ENCODE data around the gene KCNH2. TPM values are rescaled to one million over a fixed set of nuclear protein-coding genes. Genes with fewer than 3 reads are reported as not detected.
"Not testable (repeated sequence)": the region's sequence is repeated elsewhere in the genome, so short reads cannot be mapped to it uniquely, and the experiment has no call there.

The KCNH2 gene, protein sequence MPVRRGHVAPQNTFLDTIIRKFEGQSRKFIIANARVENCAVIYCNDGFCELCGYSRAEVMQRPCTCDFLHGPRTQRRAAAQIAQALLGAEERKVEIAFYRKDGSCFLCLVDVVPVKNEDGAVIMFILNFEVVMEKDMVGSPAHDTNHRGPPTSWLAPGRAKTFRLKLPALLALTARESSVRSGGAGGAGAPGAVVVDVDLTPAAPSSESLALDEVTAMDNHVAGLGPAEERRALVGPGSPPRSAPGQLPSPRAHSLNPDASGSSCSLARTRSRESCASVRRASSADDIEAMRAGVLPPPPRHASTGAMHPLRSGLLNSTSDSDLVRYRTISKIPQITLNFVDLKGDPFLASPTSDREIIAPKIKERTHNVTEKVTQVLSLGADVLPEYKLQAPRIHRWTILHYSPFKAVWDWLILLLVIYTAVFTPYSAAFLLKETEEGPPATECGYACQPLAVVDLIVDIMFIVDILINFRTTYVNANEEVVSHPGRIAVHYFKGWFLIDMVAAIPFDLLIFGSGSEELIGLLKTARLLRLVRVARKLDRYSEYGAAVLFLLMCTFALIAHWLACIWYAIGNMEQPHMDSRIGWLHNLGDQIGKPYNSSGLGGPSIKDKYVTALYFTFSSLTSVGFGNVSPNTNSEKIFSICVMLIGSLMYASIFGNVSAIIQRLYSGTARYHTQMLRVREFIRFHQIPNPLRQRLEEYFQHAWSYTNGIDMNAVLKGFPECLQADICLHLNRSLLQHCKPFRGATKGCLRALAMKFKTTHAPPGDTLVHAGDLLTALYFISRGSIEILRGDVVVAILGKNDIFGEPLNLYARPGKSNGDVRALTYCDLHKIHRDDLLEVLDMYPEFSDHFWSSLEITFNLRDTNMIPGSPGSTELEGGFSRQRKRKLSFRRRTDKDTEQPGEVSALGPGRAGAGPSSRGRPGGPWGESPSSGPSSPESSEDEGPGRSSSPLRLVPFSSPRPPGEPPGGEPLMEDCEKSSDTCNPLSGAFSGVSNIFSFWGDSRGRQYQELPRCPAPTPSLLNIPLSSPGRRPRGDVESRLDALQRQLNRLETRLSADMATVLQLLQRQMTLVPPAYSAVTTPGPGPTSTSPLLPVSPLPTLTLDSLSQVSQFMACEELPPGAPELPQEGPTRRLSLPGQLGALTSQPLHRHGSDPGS
- total RNA-seq = 10 to 100 TPM in 1 of 2 donors, under 1 TPM in 1; 0.92 to 10.4 TPM
- long read RNA-seq, partial matches to known transcripts = 0 of 1 reads
- long read RNA-seq, other reads (novel, unspliced or antisense) = 0 of 1 reads

- ATAC-seq (no peak), DNase-seq (peak; percentile 48 to 66)
- intact Hi-C loops (cut with DNase I, micrococcal nuclease) = no loop called here
These were observed at the start of gene KCNH2 for GRCh38 chr7:150978126-150978789. Gene KCNH2 (minus strand): TSS chr7:150978321. CDS start chr7:150977913, 408 bp downstream.

GRCh38 chr7:151027728-151028130, 49.6 kb upstream of the KCNH2 start:
- ATAC-seq; intact Hi-C loops (cut with DNase I, micrococcal nuclease); DNase-seq: not testable (repeated sequence)

DNA sequence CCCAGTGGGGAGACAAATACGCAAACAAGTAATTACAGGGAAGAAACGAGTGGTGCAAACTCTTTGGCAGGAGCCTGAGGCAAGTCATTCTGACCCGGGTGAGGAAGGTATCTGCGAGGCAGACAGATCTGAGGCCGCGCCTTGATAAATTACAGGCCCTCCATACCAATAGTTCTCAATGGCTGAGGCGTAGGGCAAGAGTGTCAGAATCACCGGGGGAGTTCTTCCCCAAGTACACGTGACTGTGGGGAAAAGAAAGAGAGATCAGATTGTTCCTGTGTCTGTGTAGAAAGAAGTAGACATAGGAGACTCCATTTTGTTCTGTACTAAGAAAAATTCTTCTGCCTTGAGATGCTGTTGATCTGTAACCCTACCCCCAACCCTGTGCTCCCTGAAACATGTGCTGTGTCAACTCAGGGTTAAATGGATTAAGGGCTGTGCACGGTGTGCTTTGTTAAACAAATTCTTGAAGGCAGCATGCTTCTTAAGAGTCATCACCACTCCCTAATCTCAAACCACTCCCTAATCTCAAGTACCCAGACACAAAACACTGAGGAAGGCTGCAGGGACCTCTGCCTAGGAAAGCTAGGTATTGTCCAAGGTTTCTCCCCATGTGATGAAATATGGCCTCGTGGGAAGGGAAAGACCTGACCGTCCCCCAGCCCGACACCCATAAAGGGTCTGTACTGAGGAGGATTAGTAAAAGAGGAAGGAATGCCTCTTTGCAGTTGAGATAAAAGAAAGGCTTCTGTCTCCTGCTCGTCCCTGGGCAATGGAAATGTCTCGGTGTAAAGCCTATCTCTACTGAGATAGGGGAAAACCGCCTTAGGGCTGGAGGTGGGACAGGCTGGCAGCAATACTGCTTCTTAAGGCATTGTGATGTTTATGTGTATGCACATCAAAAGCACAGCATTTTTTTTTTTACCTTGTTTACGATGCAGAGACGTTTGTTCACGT, 48.9 kb upstream of the KCNH2 start:
- ATAC-seq; intact Hi-C loops (cut with DNase I, micrococcal nuclease); DNase-seq: not testable (repeated sequence)

DNA sequence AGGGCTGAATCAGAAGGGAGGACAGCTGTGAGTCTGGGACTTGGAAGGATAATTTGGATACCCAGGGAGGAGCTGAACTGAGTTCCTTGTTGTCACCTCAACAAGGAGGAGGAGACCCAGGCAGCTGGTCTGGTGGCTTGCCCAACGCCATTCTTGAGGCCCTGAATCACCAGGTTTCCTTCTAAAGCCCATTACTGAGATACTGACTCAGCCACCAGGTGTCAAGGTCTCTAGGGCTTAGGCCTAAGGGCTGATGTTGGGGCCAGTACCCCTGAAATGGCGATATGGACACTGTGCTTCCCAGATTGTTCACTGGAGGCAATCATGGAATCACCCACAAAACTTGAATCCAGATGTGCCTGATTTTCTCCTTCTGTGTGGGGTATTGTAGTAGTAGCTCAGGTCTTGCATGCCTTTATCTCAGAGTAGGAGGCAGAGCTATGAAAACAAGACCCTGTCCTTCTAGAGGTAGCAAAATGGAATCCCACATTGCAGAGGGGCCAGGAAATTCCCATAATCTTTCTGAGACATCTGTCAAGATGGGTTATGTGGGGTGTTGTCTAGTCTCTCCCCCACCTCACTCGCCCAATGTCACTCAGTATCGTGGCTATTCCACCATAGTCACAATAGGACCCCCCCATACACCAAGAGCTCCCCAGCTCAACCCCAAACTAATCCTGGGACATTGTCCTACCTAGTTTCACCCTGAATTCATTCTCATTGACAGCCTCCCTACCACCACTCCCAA, 48.0 kb upstream of the KCNH2 start:
- DNase-seq = no peak

DNA sequence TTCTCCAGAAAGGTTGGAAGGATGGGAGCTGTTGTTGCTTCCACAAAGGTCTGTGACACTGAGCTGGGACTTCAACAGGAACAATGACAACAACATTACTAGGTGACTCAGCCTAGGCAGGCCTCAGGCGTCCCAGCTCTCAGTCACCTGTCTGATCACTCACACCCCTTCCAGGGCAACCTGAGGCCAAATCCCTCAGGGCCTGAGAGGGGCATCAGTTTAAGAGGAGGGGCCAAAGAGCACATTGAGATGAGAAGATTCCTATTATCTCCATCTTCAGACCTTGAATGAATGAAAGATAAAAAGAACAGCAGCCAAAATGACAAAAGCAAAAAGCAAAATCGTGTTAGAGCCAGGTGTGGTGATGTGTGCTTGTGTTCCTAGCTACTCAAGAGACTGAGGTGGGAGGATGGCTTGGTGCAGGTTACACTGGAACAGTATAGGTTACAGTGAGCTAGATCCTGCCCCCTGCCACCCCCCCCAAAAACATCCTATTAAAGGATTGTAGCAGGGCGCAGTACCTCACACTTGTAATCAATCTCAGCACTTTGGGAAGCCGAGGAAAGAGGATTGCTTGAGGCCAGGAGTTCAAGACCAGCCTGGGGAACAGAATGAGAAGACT, 46.4 kb upstream of the KCNH2 start, which contains the start of gene ATG9B:
Gene ATG9B, minus strand, starts transcription at position 60 of the 622 bp plus-strand sequence. CDS start 71 bp downstream, outside the sequence.
- intact Hi-C loops (cut with DNase I, micrococcal nuclease) = no loop called here
- no peak for DNase-seq

More for the DNA sequence above, 48.0 kb upstream of the KCNH2 start:
- no peak for ATAC-seq
- intact Hi-C loops (cut with DNase I, micrococcal nuclease) = no loop called here

DNA sequence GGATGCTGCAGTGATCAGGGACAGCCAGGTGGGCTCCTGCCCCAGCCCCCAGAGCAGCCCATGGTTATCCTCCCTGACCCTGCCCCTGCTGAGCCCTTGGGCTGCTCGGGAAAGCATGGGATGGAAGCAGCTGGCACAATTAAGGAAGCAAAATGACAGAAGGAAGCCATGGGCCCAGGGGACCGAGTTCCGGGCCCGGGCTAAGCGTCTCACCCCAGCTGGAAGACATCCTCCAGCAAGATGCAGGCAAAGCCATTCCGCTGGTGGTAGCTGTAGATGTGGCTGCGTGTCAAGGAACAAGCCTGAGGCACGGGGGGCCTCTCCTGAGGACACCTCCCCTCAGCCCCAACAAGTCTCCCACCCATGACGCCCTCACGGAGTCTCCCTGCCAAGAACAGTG, 45.1 kb upstream of the KCNH2 start:
- no peak for DNase-seq
- intact Hi-C loops (cut with DNase I, micrococcal nuclease) = no loop called here

More for the DNA sequence above, 46.4 kb upstream of the KCNH2 start, which contains the start of gene ATG9B:
- ATAC-seq = no peak

DNA sequence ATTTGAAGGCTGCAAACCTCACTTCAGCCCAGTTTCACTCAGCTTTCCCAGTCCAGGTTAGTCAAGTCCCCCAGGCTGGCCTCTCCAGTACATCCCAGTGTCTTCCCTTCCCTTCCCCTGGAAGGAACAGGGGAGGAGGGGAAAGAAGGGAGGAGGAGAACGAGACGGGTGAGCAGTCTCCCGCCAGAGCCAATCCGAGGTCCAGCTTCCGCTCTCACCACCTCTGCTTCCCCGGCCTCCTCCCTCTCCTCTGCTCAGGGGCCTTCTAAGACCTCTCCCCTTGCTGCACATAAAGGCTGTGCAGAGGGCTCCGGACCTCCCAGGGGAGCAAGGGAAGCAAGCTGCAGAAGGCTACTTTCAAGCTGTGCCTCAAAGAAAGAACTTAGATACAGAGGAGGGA, 42.1 kb upstream of the KCNH2 start:
- intact Hi-C loops (cut with DNase I, micrococcal nuclease) = no loop called here
- no peak for DNase-seq
- no peak for ATAC-seq

More for the DNA sequence above, 45.1 kb upstream of the KCNH2 start:
- ATAC-seq = no peak

DNA sequence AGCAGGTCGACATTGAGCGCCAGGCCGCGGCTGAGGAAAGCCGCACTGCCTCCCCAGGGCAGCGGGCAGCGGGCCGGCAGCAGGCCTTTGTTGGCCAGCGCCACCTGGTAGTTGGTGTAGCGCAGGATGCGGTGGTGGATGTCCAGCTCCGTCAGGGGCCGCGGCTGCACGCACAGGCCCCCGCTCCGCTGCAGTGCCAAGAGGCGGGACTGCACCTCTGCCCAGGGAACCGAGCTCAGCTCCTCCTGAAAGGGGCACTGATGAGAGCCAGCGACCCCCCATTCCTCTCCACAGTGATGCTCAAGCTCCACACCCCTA, 41.0 kb upstream of the KCNH2 start:
- peak; percentile 2 for ATAC-seq
- no peak for DNase-seq
- intact Hi-C loops (cut with DNase I, micrococcal nuclease) = no loop called here

- DNase-seq (no peak), ATAC-seq (peak; percentile 19)
- intact Hi-C loops (cut with DNase I, micrococcal nuclease) = no loop called here
These were observed 40.5 kb upstream of the KCNH2 start for GRCh38 chr7:151018421-151019129.

GRCh38 chr7:151017953-151018420, 39.9 kb upstream of the KCNH2 start:
- intact Hi-C loops (cut with DNase I, micrococcal nuclease) = no loop called here
- ATAC-seq = peak; percentile 66
- DNase-seq = peak in 1 of 2 donors; percentile 83

GRCh38 chr7:151017370-151017952, 39.3 kb upstream of the KCNH2 start:
- intact Hi-C loops (cut with DNase I, micrococcal nuclease) = no loop called here
- DNase-seq (no peak), ATAC-seq (no peak)

DNA sequence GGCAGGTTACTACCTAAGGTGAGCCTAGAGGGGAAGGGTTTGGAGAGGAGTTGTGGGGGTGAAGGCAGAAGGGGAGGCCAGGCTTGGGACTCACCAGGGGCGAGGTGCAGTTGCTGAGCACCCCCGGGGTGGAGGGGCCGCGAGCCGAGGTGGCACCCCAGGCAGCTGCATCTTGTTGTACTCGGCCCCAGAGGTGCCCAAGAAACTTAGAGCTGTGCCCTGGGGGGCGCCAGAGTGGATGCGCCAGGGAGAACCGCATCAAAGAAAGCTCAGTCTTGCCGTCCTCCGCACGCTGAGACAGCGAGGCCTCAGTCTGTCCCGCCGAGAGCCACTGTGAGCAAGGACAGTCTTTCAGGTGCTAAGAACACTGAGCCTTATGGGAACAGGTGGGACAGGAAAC, 38.8 kb upstream of the KCNH2 start:
- DNase-seq (no peak), ATAC-seq (no peak)

GRCh38 chr7:151016505-151016904, 38.4 kb upstream of the KCNH2 start:
- intact Hi-C loops (cut with DNase I, micrococcal nuclease) = no loop called here
- ATAC-seq = no peak
- no peak for DNase-seq

More for the DNA sequence above, 38.8 kb upstream of the KCNH2 start:
- intact Hi-C loops (cut with DNase I, micrococcal nuclease) = no loop called here

- DNase-seq (no peak), ATAC-seq (no peak)
- intact Hi-C loops (cut with DNase I, micrococcal nuclease) = no loop called here
These were observed 37.8 kb upstream of the KCNH2 start for GRCh38 chr7:151015967-151016366.

- ATAC-seq = no peak
- intact Hi-C loops (cut with DNase I, micrococcal nuclease) = no loop called here
These were observed 36.8 kb upstream of the KCNH2 start for GRCh38 chr7:151014950-151015349.

More at GRCh38 chr7:151014950-151015349, 36.8 kb upstream of the KCNH2 start:
- DNase-seq = no peak

All from left colon (tissue), 2 donors.